HG03175 (cell line): Measurements from ENCODE around the gene DDA1.

ENCODE experiments used
- ATAC-seq: cut with Tn5 transposase; IDR thresholded peaks from one replicate; pipeline ENCODE4 v1.9.1; 2021; ENCODE audit warnings: mild to moderate bottlenecking, moderate library complexity; ENCODE audit not compliant: unreplicated experiment

DDA1 gene

DNA sequence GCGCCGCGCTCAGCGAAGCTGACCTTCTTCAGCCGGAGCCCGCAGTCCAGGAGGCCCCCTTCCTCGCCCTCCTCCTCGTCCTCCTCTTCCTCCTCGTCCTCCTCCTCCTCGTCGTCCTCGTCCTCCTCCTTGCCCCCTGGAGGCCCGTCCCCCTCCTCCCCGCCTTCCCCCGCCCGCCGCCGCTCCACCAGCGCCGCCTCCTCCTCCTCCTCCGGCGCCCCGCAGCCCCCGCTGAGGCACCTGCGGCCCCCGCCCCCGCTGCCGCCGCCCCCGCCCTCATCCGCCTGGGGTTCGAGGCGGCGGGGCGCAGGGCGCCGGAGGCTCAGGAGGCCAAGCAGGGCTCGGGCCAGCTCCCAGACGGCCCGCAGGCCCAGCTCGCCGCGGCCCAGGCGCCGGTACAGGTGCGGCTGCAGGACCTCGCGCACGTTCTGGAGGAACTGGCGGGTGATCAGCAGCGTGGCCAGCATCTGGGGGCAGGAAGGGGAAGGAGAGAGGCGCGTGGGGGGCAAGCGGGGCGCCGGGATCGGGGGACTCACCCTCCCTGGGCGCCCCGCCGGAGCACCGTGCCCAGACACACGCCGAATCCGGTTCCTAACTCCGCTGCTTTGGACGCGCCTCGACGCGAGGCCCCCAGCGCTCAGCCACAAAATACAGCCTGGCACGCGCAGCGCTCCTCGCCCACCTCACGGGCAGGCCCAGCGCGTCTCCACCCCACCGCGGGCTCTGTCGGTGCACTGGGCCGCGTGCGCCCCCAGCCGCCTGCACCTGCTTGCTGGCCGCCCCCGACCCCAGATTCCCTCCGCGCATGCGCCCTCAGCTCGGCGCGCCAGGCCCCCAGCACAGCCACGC is 19.4 kb downstream of the DDA1 start:
- ATAC-seq = no peak

DNA sequence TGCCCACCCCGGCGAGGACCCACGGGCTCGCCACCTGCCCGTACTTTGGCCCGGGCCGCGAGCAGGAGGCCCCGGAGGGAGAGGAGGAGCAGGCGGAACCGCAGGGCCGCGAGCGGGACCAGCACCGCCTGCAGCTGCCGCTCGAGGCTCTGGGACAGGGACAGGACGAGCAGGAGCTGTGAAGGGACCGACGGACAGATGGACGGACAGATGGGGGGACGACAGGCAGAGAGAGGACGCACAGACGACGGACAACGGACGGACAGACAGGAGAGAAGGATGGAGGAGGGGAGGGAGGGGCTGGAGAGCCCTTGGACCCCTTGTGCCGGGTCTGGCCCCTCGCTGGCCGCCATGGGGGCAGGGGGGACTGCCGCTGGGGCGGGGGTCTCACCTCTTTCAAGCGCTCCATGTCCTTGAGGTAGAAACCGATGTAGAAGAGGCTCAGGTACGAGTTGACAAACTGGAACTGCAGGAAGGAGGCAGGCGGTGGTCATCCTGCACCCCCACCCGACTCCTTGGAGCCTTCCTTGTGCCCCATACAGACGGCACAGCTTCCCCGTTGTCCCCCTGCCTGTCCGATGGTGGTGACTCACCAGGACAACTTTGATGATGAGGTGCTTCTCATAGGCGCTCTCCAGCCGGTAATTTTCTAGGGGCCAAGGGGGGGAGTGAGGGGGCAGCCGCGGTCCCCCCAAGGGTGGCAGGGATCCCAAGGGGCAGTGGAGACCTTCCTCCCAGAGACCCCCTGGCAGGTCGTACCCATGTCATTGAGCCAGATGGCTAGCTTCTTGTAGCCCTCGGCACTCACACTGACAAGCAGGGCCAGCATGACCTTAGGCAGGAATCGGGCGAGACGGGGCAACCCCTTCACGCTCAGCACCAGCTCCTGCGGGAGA is 20.3 kb downstream of the DDA1 start:
- no peak for ATAC-seq

DNA sequence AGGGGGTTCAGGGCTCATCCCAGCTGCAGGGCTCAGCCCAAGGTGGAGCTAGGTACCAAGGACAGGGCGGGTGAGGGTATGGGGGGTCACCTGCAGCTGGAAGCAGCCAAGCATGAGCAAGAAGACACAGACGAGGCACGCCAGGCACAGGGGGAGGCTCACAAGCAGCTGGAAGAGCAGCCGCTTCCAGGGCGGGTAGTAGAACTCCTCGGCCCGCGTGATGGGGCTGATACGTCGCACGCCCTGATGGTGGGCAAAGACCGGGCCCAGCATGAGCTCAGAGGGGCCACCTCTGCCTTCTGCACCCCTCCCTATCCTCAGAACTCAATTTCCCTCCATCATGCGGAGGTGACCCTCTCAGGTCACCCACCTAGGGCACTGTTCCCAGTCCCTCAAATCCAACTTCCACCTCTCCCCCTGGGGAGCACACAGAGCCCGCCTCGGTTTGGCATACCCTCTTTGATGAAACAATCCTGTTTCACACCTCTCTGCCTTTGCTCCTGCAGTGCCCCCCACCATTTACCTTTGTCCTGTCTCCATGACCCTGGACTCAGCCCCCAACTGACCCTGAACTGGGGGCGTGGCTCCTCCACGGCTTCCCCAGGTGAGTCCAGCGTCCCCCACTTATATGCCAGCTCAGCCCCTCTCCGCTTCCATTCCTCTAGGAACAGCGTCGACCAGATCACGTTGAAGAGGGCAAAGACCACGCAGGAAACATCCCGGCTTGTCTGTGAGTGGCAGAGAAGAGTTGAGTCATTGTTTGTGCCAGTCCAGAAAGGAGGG is 21.1 kb downstream of the DDA1 start:
- ATAC-seq = no peak

DNA sequence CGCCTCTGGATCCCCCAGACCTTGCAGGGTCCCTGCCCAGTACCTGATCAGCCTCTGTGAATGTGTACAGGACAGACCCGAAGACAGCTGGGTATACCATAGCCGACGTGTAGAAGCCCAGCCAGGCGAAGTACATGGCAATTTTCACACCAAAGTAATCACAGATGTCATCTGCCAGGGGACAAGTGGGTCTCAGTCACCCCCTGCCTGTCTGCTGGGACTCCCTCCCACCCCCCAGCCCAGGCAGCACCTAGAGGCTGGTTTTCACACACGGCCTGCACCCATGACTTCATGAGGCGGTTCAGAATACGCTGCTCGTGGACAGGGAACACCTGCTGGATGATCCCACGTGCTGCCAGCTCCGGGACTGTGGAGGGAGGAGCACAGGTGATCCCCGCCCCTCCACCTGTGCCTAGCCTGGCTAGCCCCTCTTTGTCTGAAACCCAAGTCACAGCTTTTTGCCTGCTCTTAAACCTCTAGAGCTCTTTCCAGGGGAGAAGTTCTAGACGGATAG is 21.7 kb downstream of the DDA1 start:
- no peak for ATAC-seq

GRCh38 chr19:17332360-17332676 is 23.0 kb downstream of the DDA1 start:
- ATAC-seq = no peak

GRCh38 chr19:17332677-17333581 is 23.6 kb downstream of the DDA1 start:
- ATAC-seq = no peak

DNA sequence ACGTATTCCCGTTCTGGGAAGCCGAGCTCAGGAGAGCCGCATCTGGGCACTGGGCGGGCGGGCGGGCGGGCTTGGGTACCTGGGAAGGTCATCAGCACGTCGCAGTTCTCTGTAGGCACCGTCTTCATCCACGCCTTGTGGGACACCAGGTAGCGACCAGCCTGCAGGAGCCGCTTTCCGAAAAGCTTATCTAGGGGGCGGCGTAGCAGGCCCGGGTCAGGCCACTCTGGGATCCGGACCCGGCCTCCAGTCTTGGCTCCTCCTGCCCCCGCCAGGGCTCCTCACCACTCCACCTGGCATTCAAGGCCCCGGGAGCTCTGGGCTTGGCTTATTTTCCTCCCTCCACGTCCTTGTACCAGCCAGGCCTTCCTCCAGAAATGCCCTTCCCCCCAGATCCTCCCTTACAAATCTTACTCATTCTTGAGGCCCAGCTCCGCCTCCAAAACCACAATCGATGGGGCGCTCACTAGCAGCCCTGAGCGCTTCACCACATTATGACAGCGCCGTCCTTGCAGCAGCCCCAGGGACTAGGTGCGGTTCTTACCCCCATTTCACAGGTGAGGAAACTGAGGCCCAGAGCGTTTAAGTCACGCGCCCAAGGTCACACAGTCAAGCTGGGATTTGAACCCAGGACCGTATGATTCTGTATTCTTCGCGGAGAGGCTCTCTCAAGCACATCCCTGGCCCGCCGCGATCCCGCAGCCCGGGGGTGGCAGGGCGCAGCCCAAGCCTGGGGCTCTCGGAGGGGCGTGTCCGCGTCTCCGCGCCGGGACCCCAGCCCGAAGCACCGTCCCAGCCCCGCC is 24.4 kb downstream of the DDA1 start:
- ATAC-seq = no peak

GRCh38 chr19:17334414-17335409 is 25.3 kb downstream of the DDA1 start, which contains the start of gene ANO8:
TSS of gene ANO8 (minus strand) at chr19:17334855. CDS start at chr19:17334670, 185 bp downstream.
- ATAC-seq = peak; percentile 57

DNA sequence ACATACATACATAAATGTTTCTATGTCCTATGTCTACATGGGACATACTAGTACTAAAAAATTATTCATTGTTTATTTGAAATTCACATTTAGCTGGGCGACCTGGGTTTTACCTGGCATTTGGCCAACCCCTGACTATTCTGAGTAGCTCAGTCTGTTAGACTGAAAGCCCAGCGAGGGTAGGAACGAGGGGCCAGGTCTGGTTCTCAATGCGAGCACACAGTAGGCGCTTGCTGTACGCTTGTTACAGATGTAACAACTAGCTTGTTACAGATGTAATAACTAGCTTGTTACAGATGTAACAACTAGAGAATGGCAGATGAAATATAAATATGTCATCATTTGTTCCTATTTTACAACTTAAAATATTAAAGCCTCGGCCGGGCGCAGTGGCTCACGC is 26.2 kb downstream of the DDA1 start:
- ATAC-seq = no peak

GRCh38 chr19:17336872-17337674 is 27.7 kb downstream of the DDA1 start, which contains the start of gene GTPBP3:
TSS of gene GTPBP3 (plus strand) at chr19:17337553. CDS start at chr19:17337612, 59 bp downstream.
- ATAC-seq = peak; percentile 78

DNA sequence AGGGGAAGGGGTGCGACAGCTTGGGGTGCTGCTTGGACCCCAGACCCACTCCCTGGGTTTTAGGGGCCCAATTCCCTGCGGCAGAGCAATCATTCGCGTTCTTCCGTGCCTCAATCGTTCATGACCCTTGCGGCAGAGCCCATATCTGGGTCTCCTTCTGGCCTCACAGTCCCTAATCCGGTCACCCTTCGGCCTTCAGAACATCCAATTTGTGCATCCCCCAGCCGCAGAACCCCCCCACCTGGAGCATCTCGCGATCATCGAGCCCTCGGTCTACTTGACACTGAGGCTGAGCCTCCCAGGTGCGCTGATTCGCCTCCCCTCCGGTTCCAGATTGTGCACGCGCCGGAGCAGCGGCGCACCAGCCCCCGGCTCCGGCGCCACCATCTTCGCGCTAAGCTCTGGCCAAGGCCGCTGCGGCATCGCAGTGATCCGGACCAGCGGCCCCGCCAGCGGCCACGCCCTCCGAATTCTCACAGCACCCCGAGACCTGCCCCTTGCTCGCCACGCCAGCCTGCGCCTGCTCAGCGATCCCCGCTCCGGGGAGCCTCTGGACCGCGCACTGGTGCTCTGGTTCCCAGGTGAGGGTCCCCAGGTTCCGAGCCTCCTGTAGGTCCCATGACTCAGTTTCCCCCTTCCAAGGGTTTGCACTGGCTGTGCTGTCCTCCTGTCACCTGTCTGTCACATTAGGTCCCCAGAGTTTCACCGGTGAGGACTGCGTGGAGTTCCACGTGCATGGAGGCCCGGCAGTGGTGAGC is 28.5 kb downstream of the DDA1 start:
- no peak for ATAC-seq

- ATAC-seq = no peak
Observed at GRCh38 chr19:17338433-17339078, 29.2 kb downstream of the DDA1 start.

DNA sequence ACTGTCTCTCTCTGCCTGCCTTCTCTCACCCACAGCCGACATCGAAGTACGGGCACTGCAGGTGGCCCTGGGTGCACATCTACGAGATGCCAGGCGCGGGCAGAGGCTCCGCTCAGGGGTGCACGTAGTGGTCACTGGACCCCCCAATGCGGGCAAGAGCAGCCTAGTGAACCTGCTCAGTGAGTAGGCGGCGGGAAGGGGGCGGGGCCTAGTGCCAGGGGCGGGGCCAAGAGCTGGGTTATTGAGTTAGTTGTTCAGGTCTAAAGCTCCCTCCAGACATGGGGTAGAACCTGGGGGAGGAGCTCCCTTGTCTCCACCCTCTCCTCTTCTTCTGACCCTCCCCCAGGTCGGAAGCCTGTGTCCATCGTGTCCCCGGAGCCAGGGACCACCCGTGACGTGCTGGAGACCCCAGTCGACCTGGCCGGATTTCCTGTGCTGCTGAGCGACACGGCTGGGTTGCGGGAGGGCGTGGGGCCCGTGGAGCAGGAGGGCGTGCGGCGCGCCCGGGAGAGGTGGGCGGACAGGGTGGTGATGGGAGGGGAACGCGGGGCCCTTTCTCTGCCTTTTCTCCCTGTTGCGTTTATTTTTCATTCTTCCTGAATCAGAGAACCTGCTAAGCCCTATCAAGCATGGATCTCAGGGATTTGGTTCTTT is 29.9 kb downstream of the DDA1 start:
- no peak for ATAC-seq

DNA sequence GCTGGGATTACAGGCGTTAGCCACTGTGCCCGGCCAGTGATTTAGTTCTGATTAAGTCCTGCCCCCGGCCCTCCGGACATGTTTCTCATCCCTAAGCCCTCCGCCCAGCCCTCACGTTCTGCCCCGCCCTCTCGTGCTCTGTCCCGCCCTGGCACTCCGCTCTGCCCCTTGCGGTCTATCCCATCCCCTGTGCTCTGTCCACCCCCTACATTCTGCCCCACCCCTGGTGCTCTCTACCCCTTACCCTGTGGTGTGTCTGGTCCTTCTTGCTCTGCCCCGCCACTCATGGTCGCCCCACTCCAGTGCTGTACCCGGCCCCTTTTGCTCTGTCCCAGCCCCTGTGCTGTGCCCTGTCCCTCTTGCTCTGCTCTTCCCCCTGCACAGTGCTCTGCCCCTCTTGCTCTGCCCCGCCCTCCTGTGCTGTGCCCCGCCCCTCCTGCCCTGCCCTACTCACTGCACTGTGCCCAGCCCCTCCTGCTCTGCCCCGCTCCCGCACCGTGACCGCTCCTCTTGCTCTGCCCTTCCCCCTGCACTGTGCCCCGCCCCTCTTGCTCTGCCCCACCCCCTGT is 31.0 kb downstream of the DDA1 start:
- ATAC-seq = no peak

- no peak for ATAC-seq
Observed at GRCh38 chr19:17340871-17341357, 31.6 kb downstream of the DDA1 start.
